ENCODE measurements around the gene CA11.

Gene CA11

GRCh38 chr19:48636859-48637448 is 9.0 kb downstream of the CA11 start, which contains the start of gene DBP:
TSS of gene DBP (minus strand) at chr19:48637379. CDS start at chr19:48636994, 385 bp downstream.
- TF ChIP-seq CEBPB (IDR thresholded peaks at IDR 0.05) = peak; percentile 66; the same call in 1 of the 2 replicates
- TF ChIP-seq CREB1 (IDR thresholded peaks at IDR 0.05; ENCODE audit: low read depth) = no peak
- TF ChIP-seq EP300 (IDR thresholded peaks at IDR 0.05; ENCODE audit: borderline replicate concordance) = no peak
- TF ChIP-seq ZBTB7A (IDR thresholded peaks at IDR 0.05; ENCODE audit: low read depth) = peak; percentile 22
- no peak for TF ChIP-seq YY1 (IDR thresholded peaks at IDR 0.05; ENCODE audit: low read depth)
- no peak for TF ChIP-seq USF1 (IDR thresholded peaks at IDR 0.05)
- TF ChIP-seq TEAD4 (IDR thresholded peaks at IDR 0.05) = no peak
- TF ChIP-seq EGR1 (IDR thresholded peaks at IDR 0.05) = no peak
- TF ChIP-seq TCF12 (IDR thresholded peaks at IDR 0.05; ENCODE audit: low read depth) = no peak
- TF ChIP-seq RAD21 (IDR thresholded peaks at IDR 0.05; ENCODE audit: low read depth) = no peak; the same call in 1 of the 2 replicates
- TF ChIP-seq NFIC (IDR thresholded peaks at IDR 0.05) = no peak

GRCh38 chr19:48635966-48636858 is 9.8 kb downstream of the CA11 start:
- TF ChIP-seq TAF1 (IDR thresholded peaks at IDR 0.05; ENCODE audit: low read depth) (no peak), ZBTB7A (IDR thresholded peaks at IDR 0.05; ENCODE audit: low read depth) (peak; percentile 41; the same call in 1 of the 2 replicates)

- TF ChIP-seq NFIC (IDR thresholded peaks at IDR 0.05) (no peak), TEAD4 (IDR thresholded peaks at IDR 0.05) (no peak), EGR1 (IDR thresholded peaks at IDR 0.05) (peak; percentile 66; the same call in 1 of the 2 replicates), TCF12 (IDR thresholded peaks at IDR 0.05; ENCODE audit: low read depth) (no peak), REST (IDR thresholded peaks at IDR 0.05; ENCODE audit: low read depth) (no peak), ZBTB7A (IDR thresholded peaks at IDR 0.05; ENCODE audit: low read depth) (peak; percentile 72; the same call in 1 of the 2 replicates), MAX (IDR thresholded peaks at IDR 0.05) (peak; percentile 46; the same call in 1 of the 2 replicates), YY1 (IDR thresholded peaks at IDR 0.05; ENCODE audit: low read depth) (no peak)
Observed at GRCh38 chr19:48635263-48635965, 10.6 kb downstream of the CA11 start.

- peak; percentile 38; the same call in 1 of the 2 replicates for TF ChIP-seq EP300 (IDR thresholded peaks at IDR 0.05; ENCODE audit: borderline replicate concordance)
- no peak for TF ChIP-seq NFIC (IDR thresholded peaks at IDR 0.05)
- peak; percentile 90 for TF ChIP-seq TEAD4 (IDR thresholded peaks at IDR 0.05)
- TF ChIP-seq FOXM1 (IDR thresholded peaks at IDR 0.05; ENCODE audit: borderline replicate concordance, low read depth) = no peak
- no peak for TF ChIP-seq ZBTB7A (IDR thresholded peaks at IDR 0.05; ENCODE audit: low read depth)
- peak; percentile 97 for TF ChIP-seq MAX (IDR thresholded peaks at IDR 0.05)
- 0 out of 2 replicates have a peak, but pooled peaks have one; percentile 21 for TF ChIP-seq TAF1 (IDR thresholded peaks at IDR 0.05; ENCODE audit: low read depth)
- TF ChIP-seq REST (IDR thresholded peaks at IDR 0.05; ENCODE audit: low read depth) = no peak
- TF ChIP-seq USF1 (IDR thresholded peaks at IDR 0.05) = peak; percentile 97
- TF ChIP-seq TCF12 (IDR thresholded peaks at IDR 0.05; ENCODE audit: low read depth) = peak; percentile 68
- peak; percentile 15; the same call in 1 of the 2 replicates for TF ChIP-seq EGR1 (IDR thresholded peaks at IDR 0.05)
- no peak; the same call in 1 of the 2 replicates for TF ChIP-seq YY1 (IDR thresholded peaks at IDR 0.05; ENCODE audit: low read depth)
- TF ChIP-seq CREB1 (IDR thresholded peaks at IDR 0.05; ENCODE audit: low read depth) = no peak
- TF ChIP-seq CEBPB (IDR thresholded peaks at IDR 0.05) = no peak
- no peak for TF ChIP-seq RAD21 (IDR thresholded peaks at IDR 0.05; ENCODE audit: low read depth)
Observed at GRCh38 chr19:48634424-48635262, 11.3 kb downstream of the CA11 start.
